Esophagus mucosa (tissue), 1 donor: Measurements from ENCODE around the gene VPS13D. TPM values are rescaled to one million over a fixed set of nuclear protein-coding genes. Genes with fewer than 3 reads are reported as not detected.

Experiments used
- total RNA-seq: library from RNA; stranded (reverse); gene quantifications from one replicate; pipeline ENCODE4 v1.2.4, GENCODE V29; 2023
- donor health status: DM: yes; HTN: yes; CAD: no.

Gene VPS13D
- total RNA-seq, 1 donor from 2014 or later = 69.4 TPM

Other genes starting within 250 kb of the VPS13D start
- gene MFN2, start 249.6 kb upstream of the VPS13D start, total RNA-seq = 96.5 TPM
- gene MIIP, start 210.5 kb upstream of the VPS13D start, total RNA-seq = 15.2 TPM
- gene TNFRSF8, start 166.7 kb upstream of the VPS13D start, total RNA-seq = 0.12 TPM
- gene TNFRSF1B, start 63.0 kb upstream of the VPS13D start, total RNA-seq = 4.1 TPM